ENCODE data around the gene ELP4. TPM values are rescaled to one million over a fixed set of nuclear protein-coding genes. Genes with fewer than 3 reads are reported as not detected.
A peak's percentile ranks its signal among the peaks of the same experiment; 100 is the strongest.

The ELP4 gene
- total and polyA plus RNA-seq, 9 of the 15 experiments (the other 6 are each of a cell fraction or from before 2014, with no cell fraction given) = 24.1 to 60.3 (median 38.7) TPM

DNA sequence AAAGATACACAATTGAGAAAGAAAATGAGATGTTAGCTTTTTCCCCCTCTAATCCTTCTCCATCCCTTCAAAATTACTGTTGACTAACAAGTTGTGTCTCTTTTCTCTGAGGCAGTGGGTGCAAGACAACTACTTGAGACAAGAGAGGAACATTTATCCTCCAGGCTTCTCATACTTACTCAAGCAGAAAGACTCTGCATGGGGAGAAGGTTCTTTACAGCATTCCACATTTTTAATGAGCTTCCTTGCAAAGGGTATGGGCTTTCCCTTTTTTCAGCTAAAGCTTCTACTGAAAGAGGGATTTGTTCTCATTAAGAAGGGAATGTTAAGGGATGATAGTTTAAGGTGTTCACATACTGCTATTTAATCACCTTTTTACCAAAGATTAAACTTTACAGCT lies 253.7 kb downstream of the ELP4 start:
- DNase-seq (ENCODE audit: extremely low read depth in 1 of 4, low spot score in 3 of 4) (no peak), FAIRE-seq (peak; percentile 42), ATAC-seq (no peak)
- Histone ChIP-seq H3K27me3 (ENCODE audit: control insufficient read depth in 2 of 2, insufficient read depth in 2 of 2, low read length in 2 of 2) (no peaks in the 10 kb centered on the region), H3K9me3 (replicated peaks; ENCODE audit: control insufficient read depth, insufficient read depth, low read depth, low read length) (no peaks in the 10 kb centered on the region), H3K36me3 (ENCODE audit: control insufficient read depth, insufficient read depth, low read length) (no peaks in the 10 kb centered on the region), H3K79me2 (ENCODE audit: control insufficient read depth, insufficient read depth, low read length) (no peaks in the 10 kb centered on the region), H3K9me1 (ENCODE audit: control insufficient read depth, insufficient read depth, low read length) (no peaks in the 10 kb centered on the region), H2AFZ (ENCODE audit: low read depth, low read length) (no peak overlapping the region), H3K4me2 (ENCODE audit: insufficient read depth, low read length) (no peak overlapping the region), H3K4me1 (replicated peaks in 1 of 2; ENCODE audit: control insufficient read depth in 2 of 2, insufficient read depth in 2 of 2, low read length in 2 of 2) (no peaks in the 10 kb centered on the region), H3K27ac (ENCODE audit: extremely low read depth, low read depth, low read length) (no peak overlapping the region), H3K4me3 (no peak overlapping the region), H3K9ac (ENCODE audit: insufficient read depth in 1 of 2, low read depth in 2 of 2, low read length in 2 of 2) (no peak overlapping the region), H4K20me1 (replicated peaks; ENCODE audit: control insufficient read depth, insufficient read depth, low read length) (no peaks in the 10 kb centered on the region)
- TF ChIP-seq ZNF3 (CRISPR knock-in tag; IDR thresholded peaks at IDR 0.05) (no peak), PTBP1 (IDR thresholded peaks at IDR 0.05; ENCODE audit: low read depth, low read length) (no peak), ZZZ3 (IDR thresholded peaks at IDR 0.05) (no peak), FOXJ3 (CRISPR knock-in tag; IDR thresholded peaks at IDR 0.05) (no peak), TRIM28 (IDR thresholded peaks at IDR 0.05) (no peak), TCF7 (IDR thresholded peaks at IDR 0.05; ENCODE audit: borderline replicate concordance) (no peak)
- TF ChIP-seq, protein P1, sequence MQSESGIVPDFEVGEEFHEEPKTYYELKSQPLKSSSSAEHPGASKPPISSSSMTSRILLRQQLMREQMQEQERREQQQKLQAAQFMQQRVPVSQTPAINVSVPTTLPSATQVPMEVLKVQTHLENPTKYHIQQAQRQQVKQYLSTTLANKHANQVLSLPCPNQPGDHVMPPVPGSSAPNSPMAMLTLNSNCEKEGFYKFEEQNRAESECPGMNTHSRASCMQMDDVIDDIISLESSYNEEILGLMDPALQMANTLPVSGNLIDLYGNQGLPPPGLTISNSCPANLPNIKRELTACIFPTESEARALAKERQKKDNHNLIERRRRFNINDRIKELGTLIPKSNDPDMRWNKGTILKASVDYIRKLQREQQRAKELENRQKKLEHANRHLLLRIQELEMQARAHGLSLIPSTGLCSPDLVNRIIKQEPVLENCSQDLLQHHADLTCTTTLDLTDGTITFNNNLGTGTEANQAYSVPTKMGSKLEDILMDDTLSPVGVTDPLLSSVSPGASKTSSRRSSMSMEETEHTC (IDR thresholded peaks at IDR 0.05) = no peak
- TF ChIP-seq, protein P2, sequence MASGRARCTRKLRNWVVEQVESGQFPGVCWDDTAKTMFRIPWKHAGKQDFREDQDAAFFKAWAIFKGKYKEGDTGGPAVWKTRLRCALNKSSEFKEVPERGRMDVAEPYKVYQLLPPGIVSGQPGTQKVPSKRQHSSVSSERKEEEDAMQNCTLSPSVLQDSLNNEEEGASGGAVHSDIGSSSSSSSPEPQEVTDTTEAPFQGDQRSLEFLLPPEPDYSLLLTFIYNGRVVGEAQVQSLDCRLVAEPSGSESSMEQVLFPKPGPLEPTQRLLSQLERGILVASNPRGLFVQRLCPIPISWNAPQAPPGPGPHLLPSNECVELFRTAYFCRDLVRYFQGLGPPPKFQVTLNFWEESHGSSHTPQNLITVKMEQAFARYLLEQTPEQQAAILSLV (tag; IDR thresholded peaks at IDR 0.05) = no peak
- TF ChIP-seq, protein P3, sequence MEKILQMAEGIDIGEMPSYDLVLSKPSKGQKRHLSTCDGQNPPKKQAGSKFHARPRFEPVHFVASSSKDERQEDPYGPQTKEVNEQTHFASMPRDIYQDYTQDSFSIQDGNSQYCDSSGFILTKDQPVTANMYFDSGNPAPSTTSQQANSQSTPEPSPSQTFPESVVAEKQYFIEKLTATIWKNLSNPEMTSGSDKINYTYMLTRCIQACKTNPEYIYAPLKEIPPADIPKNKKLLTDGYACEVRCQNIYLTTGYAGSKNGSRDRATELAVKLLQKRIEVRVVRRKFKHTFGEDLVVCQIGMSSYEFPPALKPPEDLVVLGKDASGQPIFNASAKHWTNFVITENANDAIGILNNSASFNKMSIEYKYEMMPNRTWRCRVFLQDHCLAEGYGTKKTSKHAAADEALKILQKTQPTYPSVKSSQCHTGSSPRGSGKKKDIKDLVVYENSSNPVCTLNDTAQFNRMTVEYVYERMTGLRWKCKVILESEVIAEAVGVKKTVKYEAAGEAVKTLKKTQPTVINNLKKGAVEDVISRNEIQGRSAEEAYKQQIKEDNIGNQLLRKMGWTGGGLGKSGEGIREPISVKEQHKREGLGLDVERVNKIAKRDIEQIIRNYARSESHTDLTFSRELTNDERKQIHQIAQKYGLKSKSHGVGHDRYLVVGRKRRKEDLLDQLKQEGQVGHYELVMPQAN (IDR thresholded peaks at IDR 0.05; ENCODE audit: borderline replicate concordance) = no peak
- TF ChIP-seq, protein P4, sequence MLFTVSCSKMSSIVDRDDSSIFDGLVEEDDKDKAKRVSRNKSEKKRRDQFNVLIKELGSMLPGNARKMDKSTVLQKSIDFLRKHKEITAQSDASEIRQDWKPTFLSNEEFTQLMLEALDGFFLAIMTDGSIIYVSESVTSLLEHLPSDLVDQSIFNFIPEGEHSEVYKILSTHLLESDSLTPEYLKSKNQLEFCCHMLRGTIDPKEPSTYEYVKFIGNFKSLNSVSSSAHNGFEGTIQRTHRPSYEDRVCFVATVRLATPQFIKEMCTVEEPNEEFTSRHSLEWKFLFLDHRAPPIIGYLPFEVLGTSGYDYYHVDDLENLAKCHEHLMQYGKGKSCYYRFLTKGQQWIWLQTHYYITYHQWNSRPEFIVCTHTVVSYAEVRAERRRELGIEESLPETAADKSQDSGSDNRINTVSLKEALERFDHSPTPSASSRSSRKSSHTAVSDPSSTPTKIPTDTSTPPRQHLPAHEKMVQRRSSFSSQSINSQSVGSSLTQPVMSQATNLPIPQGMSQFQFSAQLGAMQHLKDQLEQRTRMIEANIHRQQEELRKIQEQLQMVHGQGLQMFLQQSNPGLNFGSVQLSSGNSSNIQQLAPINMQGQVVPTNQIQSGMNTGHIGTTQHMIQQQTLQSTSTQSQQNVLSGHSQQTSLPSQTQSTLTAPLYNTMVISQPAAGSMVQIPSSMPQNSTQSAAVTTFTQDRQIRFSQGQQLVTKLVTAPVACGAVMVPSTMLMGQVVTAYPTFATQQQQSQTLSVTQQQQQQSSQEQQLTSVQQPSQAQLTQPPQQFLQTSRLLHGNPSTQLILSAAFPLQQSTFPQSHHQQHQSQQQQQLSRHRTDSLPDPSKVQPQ (CRISPR knock-in tag; IDR thresholded peaks at IDR 0.05; ENCODE audit: borderline replicate concordance) = no peak
- TF ChIP-seq, protein P5, sequence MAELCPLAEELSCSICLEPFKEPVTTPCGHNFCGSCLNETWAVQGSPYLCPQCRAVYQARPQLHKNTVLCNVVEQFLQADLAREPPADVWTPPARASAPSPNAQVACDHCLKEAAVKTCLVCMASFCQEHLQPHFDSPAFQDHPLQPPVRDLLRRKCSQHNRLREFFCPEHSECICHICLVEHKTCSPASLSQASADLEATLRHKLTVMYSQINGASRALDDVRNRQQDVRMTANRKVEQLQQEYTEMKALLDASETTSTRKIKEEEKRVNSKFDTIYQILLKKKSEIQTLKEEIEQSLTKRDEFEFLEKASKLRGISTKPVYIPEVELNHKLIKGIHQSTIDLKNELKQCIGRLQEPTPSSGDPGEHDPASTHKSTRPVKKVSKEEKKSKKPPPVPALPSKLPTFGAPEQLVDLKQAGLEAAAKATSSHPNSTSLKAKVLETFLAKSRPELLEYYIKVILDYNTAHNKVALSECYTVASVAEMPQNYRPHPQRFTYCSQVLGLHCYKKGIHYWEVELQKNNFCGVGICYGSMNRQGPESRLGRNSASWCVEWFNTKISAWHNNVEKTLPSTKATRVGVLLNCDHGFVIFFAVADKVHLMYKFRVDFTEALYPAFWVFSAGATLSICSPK (IDR thresholded peaks at IDR 0.05; ENCODE audit: borderline replicate concordance) = no peak
- POLR2A ChIA-PET = interaction anchor here (1.0 kb wide), 1 partner anchor 47 kb away, joined by 3 read pairs; no protein-coding TSS in a partner anchor
- in situ Hi-C loops (cut with MboI) = no loop called here
- no TSS peak for BruUV-seq (replicated peaks)
- CTCF ChIA-PET (ENCODE audit: low intra/inter-chr PET ratio) = no interaction called here
- intact Hi-C loops (cut with micrococcal nuclease) = no loop called here

All from K562 (cell line).